B cell (primary cell): ENCODE data around the gene GFPT2.

Experiments used
- EZH2 ChIP-seq: IDR thresholded peaks from 2 replicates; pipeline ENCODE4 v1.6.1; 2012; ENCODE audit warnings: borderline replicate concordance, low read depth, mild to moderate bottlenecking, moderate library complexity, low read length; ENCODE audit not compliant: insufficient read depth, poor library complexity, severe bottlenecking
- TF ChIP-seq, protein P1 (sequence below): fragments of 200-600 bp; IDR thresholded peaks from one replicate; pipeline ENCODE4 v1.8.0; 2022; ENCODE audit warnings: antibody characterized with exemption, mild to moderate bottlenecking

DNA sequence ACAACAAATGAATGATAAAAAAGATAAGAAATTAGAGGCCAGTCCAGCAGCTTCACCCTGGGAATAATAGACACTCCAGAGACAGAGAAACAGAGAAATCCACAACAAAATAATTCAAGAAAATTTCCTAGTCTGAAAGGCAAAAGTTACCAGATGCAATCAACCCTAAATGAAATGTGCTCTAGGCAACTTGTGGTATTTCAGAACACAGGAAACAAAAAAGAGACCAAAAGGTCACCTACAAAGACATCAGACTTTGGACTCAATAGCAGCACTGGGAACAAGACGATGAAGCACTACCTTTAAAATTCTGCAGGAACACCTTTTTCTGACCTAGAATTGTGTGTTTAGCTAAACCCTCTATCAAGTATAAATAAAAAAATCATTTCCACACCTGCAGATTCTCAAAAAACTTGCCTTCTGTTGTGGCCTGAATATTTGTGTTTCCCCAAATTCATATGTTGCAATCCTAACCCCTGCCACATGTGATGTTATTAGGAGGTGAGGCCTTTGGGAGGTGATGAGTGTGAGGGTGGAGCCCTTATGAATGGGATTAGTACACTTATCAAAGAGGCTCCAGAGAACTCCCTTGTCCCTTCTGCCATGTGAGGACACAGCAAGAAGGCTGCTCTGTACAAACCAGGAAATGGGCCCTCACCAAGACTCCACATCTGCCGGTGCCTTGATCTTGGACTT, 55.4 kb downstream of the GFPT2 start:
- TF ChIP-seq EZH2, result no peak
- TF ChIP-seq, protein P1, sequence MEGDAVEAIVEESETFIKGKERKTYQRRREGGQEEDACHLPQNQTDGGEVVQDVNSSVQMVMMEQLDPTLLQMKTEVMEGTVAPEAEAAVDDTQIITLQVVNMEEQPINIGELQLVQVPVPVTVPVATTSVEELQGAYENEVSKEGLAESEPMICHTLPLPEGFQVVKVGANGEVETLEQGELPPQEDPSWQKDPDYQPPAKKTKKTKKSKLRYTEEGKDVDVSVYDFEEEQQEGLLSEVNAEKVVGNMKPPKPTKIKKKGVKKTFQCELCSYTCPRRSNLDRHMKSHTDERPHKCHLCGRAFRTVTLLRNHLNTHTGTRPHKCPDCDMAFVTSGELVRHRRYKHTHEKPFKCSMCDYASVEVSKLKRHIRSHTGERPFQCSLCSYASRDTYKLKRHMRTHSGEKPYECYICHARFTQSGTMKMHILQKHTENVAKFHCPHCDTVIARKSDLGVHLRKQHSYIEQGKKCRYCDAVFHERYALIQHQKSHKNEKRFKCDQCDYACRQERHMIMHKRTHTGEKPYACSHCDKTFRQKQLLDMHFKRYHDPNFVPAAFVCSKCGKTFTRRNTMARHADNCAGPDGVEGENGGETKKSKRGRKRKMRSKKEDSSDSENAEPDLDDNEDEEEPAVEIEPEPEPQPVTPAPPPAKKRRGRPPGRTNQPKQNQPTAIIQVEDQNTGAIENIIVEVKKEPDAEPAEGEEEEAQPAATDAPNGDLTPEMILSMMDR, result no peak
